Fibroblast of lung (primary cell): ENCODE data around the gene HMCN2. TPM values are rescaled to one million over a fixed set of nuclear protein-coding genes. Genes with fewer than 3 reads are reported as not detected.

Experiments
- DNase-seq, 2 donors: peaks; one replicate each; pipeline versions ENCODE4 v3.0.0 to v3.0.0-alpha.2; 2010; ENCODE audit warnings: low read depth in 2 of 2
- H2AFZ ChIP-seq: 2 replicates; pipeline ENCODE4 v1.5.1; 2012; ENCODE audit warnings: low read length, control low read depth, inconsistent platforms
- H3K27ac ChIP-seq: 2 replicates; pipeline ENCODE4 v1.5.1; 2011; ENCODE audit warnings: low read length, control low read depth; ENCODE audit not compliant: insufficient read depth
- H3K27me3 ChIP-seq: 2 replicates; pipeline ENCODE4 v1.5.1; 2011; ENCODE audit warnings: mild to moderate bottlenecking, low read length; ENCODE audit not compliant: control insufficient read depth, insufficient read depth
- H3K36me3 ChIP-seq: 2 replicates; pipeline ENCODE4 v1.5.1; 2011; ENCODE audit warnings: low read length; ENCODE audit not compliant: control insufficient read depth, insufficient read depth
- H3K4me1 ChIP-seq: 2 replicates; pipeline ENCODE4 v1.5.1; 2011; ENCODE audit warnings: low read length; ENCODE audit not compliant: control insufficient read depth, insufficient read depth; ENCODE audit errors: extremely low read depth
- H3K4me2 ChIP-seq: 2 replicates; pipeline ENCODE4 v1.5.1; 2011; ENCODE audit warnings: low read length, control low read depth; ENCODE audit not compliant: insufficient read depth; ENCODE audit errors: extremely low read depth
- H3K4me3 ChIP-seq, 4 experiments: fragments of 200-600 bp in 1 of 4; sonication (generic) in 1 of 4; replicated peaks in 1 of 4; 2 replicates each; pipeline ENCODE4 v1.5.1; 2011 to 2016; ENCODE audit warnings: low read length in 4 of 4, low read depth in 3 of 4, mild to moderate bottlenecking in 3 of 4, control low read depth in 2 of 4, inconsistent platforms in 1 of 4, mixed read lengths in 1 of 4; ENCODE audit not compliant: insufficient read depth in 1 of 4; ENCODE audit errors: control extremely low read depth in 1 of 4
- H3K79me2 ChIP-seq: 2 replicates; pipeline ENCODE4 v1.5.1; 2012; ENCODE audit warnings: mild to moderate bottlenecking, low read length, inconsistent platforms; ENCODE audit not compliant: control insufficient read depth, insufficient read depth
- H3K9ac ChIP-seq: 2 replicates; pipeline ENCODE4 v1.5.1; 2011; ENCODE audit warnings: mild to moderate bottlenecking, low read length, control low read depth; ENCODE audit not compliant: insufficient read depth
- H3K9me3 ChIP-seq: 2 replicates; pipeline ENCODE4 v1.5.1; 2012; ENCODE audit warnings: low read depth, low read length; ENCODE audit not compliant: control insufficient read depth, insufficient read depth
- H4K20me1 ChIP-seq: 2 replicates; pipeline ENCODE4 v1.5.1; 2011; ENCODE audit warnings: low read length; ENCODE audit not compliant: control insufficient read depth, insufficient read depth; ENCODE audit errors: extremely low read depth
- EZH2 ChIP-seq: IDR thresholded peaks from 2 replicates; pipeline ENCODE4 v1.5.1; 2012; ENCODE audit warnings: low read length, control low read depth, mild to moderate bottlenecking; ENCODE audit errors: missing control alignments
- polyA plus RNA-seq, 2 donors: library from polyadenylated mRNA; depleted of rRNA in 1 of 2; stranded (reverse) in 1 of 2; unstranded in 1 of 2; fragments of >200 nt; gene quantifications; 2 replicates each; pipeline ENCODE4 v1.2.1, GENCODE V29; 2011 to 2012; ENCODE audit warnings: missing spikeins in 1 of 2
- total RNA-seq: library from RNA; depleted of rRNA; stranded (reverse); fragments of >200 nt; gene quantifications from 2 replicates; pipeline ENCODE4 v1.2.1, GENCODE V29; 2014
- TF ChIP-seq, protein P1 (sequence below), 2 donors: IDR thresholded peaks in 1 of 2; conservative IDR thresholded peaks in 1 of 2; 1 replicate in 1 of 2; 2 replicates in 1 of 2; pipeline ENCODE4 v1.5.1; 2011 to 2012; ENCODE audit warnings: low read length in 2 of 2, control low read depth in 1 of 2, inconsistent platforms in 1 of 2, low read depth in 1 of 2, mild to moderate bottlenecking in 1 of 2

Gene HMCN2
- total and polyA plus RNA-seq, 2 donors (not counting 1 experiment from before 2014, with no cell fraction given): under 0.01 TPM; not detected in 1

DNA sequence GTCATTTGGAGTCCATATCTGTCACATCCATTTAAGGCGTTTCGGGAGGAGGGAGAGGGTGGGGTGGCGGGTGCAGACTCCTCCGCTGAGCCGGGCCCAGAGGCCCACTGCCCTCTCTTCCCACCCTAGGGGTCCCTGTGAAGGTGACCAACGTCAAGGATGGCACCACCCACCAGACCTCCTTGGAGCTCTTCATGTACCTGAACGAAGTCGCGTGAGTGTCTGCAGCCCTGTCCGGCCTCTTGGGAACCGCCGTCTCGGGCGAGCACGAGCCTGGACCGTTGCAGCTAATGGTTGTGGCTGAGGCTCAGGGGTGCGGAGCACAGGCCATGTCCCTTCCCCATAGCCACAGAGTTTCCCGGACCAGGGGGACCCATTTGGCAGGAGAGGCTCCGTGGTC is 214.0 kb downstream of the HMCN2 start:
- no peaks in the 10 kb centered on the region for H3K27me3 ChIP-seq
- H3K4me1 ChIP-seq: no peaks in the 10 kb centered on the region
- no peak overlapping the region for H2AFZ ChIP-seq
- no peak overlapping the region for H3K4me3 ChIP-seq
- H3K4me2 ChIP-seq: no peak overlapping the region
- no peak for DNase-seq
- H3K9ac ChIP-seq: no peak overlapping the region
- H3K79me2 ChIP-seq: no peaks in the 10 kb centered on the region
- H4K20me1 ChIP-seq: no peaks in the 10 kb centered on the region
- TF ChIP-seq, protein P1, sequence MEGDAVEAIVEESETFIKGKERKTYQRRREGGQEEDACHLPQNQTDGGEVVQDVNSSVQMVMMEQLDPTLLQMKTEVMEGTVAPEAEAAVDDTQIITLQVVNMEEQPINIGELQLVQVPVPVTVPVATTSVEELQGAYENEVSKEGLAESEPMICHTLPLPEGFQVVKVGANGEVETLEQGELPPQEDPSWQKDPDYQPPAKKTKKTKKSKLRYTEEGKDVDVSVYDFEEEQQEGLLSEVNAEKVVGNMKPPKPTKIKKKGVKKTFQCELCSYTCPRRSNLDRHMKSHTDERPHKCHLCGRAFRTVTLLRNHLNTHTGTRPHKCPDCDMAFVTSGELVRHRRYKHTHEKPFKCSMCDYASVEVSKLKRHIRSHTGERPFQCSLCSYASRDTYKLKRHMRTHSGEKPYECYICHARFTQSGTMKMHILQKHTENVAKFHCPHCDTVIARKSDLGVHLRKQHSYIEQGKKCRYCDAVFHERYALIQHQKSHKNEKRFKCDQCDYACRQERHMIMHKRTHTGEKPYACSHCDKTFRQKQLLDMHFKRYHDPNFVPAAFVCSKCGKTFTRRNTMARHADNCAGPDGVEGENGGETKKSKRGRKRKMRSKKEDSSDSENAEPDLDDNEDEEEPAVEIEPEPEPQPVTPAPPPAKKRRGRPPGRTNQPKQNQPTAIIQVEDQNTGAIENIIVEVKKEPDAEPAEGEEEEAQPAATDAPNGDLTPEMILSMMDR (conservative IDR thresholded peaks at IDR 0.05 in 1 of 2, IDR thresholded peaks at IDR 0.05 in 1 of 2; ENCODE audit: low read depth in 1 of 2, low read length in 2 of 2): no peak
- TF ChIP-seq EZH2: no peak
- no peak overlapping the region for H3K27ac ChIP-seq
- H3K9me3 ChIP-seq: no peaks in the 10 kb centered on the region
- no peaks in the 10 kb centered on the region for H3K36me3 ChIP-seq

DNA sequence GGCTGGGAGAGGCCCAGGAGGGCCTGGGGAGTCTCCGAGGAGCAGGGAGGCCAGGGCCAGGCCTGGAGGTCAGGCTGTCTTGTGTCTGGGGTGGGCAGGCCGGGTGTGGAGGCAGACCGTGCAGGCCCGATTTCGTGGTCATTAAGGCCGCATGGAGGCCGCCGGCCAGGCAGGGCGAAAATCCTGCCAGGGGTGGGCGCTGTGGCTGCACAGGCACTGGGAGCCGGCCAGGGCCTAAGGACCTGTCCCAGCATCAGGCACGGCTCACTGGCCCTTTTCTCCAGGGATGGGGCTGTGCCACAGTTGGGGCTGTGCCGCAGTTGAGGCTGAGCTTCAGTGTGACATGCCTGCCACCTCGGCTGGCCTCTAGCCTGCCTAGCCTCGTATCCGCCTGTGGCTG is 215.1 kb downstream of the HMCN2 start:
- H3K36me3 ChIP-seq: no peaks in the 10 kb centered on the region
- H2AFZ ChIP-seq: no peak overlapping the region
- no peaks in the 10 kb centered on the region for H4K20me1 ChIP-seq
- no peaks in the 10 kb centered on the region for H3K27me3 ChIP-seq
- no peak overlapping the region for H3K4me2 ChIP-seq
- H3K4me3 ChIP-seq: no peak overlapping the region
- no peaks in the 10 kb centered on the region for H3K9me3 ChIP-seq
- no peak for DNase-seq
- TF ChIP-seq EZH2: no peak
- TF ChIP-seq, protein P1 (conservative IDR thresholded peaks at IDR 0.05 in 1 of 2, IDR thresholded peaks at IDR 0.05 in 1 of 2; ENCODE audit: low read depth in 1 of 2, low read length in 2 of 2): no peak
- no peaks in the 10 kb centered on the region for H3K4me1 ChIP-seq
- H3K9ac ChIP-seq: no peak overlapping the region
- no peak overlapping the region for H3K27ac ChIP-seq
- H3K79me2 ChIP-seq: no peaks in the 10 kb centered on the region

DNA sequence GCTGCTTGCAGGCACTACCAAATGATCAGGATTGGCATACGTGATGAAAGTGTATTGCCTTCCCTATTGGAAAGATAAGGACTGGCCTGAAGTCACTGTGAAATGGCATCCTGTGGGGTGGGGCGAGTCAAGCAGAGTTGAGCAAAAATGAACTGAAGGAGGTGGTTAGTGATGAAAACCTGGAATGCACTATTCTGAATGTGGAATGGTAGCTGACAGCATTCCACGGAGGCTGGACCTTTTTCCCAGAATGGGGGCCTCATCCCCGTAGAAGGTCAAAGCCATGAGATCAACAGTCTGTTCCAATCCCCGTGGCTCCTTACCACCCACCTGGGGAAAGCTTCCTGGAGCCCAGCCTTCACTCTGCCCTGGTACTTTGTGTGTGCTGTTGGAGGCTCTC is 216.9 kb downstream of the HMCN2 start:
- DNase-seq: no peak
- TF ChIP-seq, protein P1 (conservative IDR thresholded peaks at IDR 0.05 in 1 of 2, IDR thresholded peaks at IDR 0.05 in 1 of 2; ENCODE audit: low read depth in 1 of 2, low read length in 2 of 2): no peak
- no peak for TF ChIP-seq EZH2
- H3K27me3 ChIP-seq: no peaks in the 10 kb centered on the region
- no peaks in the 10 kb centered on the region for H3K79me2 ChIP-seq
- H3K36me3 ChIP-seq: no peaks in the 10 kb centered on the region
- H2AFZ ChIP-seq: no peak overlapping the region
- no peak overlapping the region for H3K27ac ChIP-seq
- no peak overlapping the region for H3K4me3 ChIP-seq
- H3K4me2 ChIP-seq: no peak overlapping the region
- no peaks in the 10 kb centered on the region for H3K4me1 ChIP-seq
- H3K9me3 ChIP-seq: no peaks in the 10 kb centered on the region
- no peak overlapping the region for H3K9ac ChIP-seq
- no peaks in the 10 kb centered on the region for H4K20me1 ChIP-seq
